MM.1S (cell line): ENCODE results near the gene WFIKKN1.

Source experiments
- DNase-seq: peaks from one replicate; pipeline ENCODE4 v3.0.0-alpha.2; 2015
- H2AFZ ChIP-seq: fragments of 300-600 bp; sonication (generic); 2 replicates; pipeline ENCODE4 v1.6.0; 2016; ENCODE audit warnings: antibody characterized with exemption, low read length
- H3F3A ChIP-seq: fragments of 300-600 bp; sonication (generic); 2 replicates; pipeline ENCODE4 v1.6.1; 2016; ENCODE audit warnings: mild to moderate bottlenecking, antibody characterized with exemption, low read length, moderate library complexity, mixed read lengths; ENCODE audit not compliant: insufficient read depth
- H3K27ac ChIP-seq: fragments of 300-600 bp; sonication (generic); 2 replicates; pipeline ENCODE4 v1.5.1; 2016; ENCODE audit warnings: mild to moderate bottlenecking, low read length
- H3K27me3 ChIP-seq: fragments of 300-600 bp; sonication (generic); replicated peaks from 2 replicates; pipeline ENCODE4 v1.6.0; 2016; ENCODE audit warnings: low read length; ENCODE audit not compliant: insufficient read depth
- H3K36me3 ChIP-seq: fragments of 300-600 bp; sonication (generic); replicated peaks from 2 replicates; pipeline ENCODE4 v1.6.1; 2016; ENCODE audit warnings: mild to moderate bottlenecking, low read length, mixed read lengths; ENCODE audit not compliant: insufficient read depth
- H3K4me1 ChIP-seq: fragments of 300-600 bp; sonication (generic); 2 replicates; pipeline ENCODE4 v1.6.1; 2016; ENCODE audit warnings: low read length, mixed read lengths
- H3K4me2 ChIP-seq: fragments of 300-600 bp; sonication (generic); 2 replicates; pipeline ENCODE4 v1.6.0; 2016; ENCODE audit warnings: low read depth, low read length
- H3K4me3 ChIP-seq: fragments of 300-600 bp; sonication (generic); 2 replicates; pipeline ENCODE4 v1.5.1; 2016; ENCODE audit warnings: low read length, mixed read lengths
- H3K79me2 ChIP-seq: fragments of 300-600 bp; sonication (generic); 2 replicates; pipeline ENCODE4 v1.6.1; 2016; ENCODE audit warnings: mixed run types, low read length, mixed read lengths
- H3K9ac ChIP-seq: fragments of 300-600 bp; sonication (generic); 2 replicates; pipeline ENCODE4 v1.6.1; 2016; ENCODE audit warnings: low read length, mixed read lengths
- H3K9me2 ChIP-seq: fragments of 300-600 bp; sonication (generic); replicated peaks from 2 replicates; pipeline ENCODE4 v1.6.1; 2016; ENCODE audit warnings: mild to moderate bottlenecking, low read length, mixed read lengths; ENCODE audit not compliant: insufficient read depth
- H3K9me3 ChIP-seq: fragments of 300-600 bp; sonication (generic); replicated peaks from 2 replicates; pipeline ENCODE4 v1.6.1; 2016; ENCODE audit warnings: mild to moderate bottlenecking, low read length, mixed read lengths; ENCODE audit not compliant: insufficient read depth
- H4K20me1 ChIP-seq: fragments of 300-600 bp; sonication (generic); 2 replicates; pipeline ENCODE4 v1.6.1; 2016; ENCODE audit warnings: mild to moderate bottlenecking, low read length, moderate library complexity, mixed read lengths; ENCODE audit not compliant: insufficient read depth
- CTCF ChIP-seq: fragments of 300-600 bp; sonication (generic); IDR thresholded peaks from 2 replicates; pipeline ENCODE4 v1.5.1; 2016; ENCODE audit warnings: antibody characterized with exemption, low read length, mixed read lengths
- EZH2 ChIP-seq: fragments of 300-600 bp; sonication (generic); optimal IDR thresholded peaks from 2 replicates; pipeline ENCODE3; 2017; ENCODE audit warnings: low read depth, mild to moderate bottlenecking, antibody characterized with exemption, low read length, mixed read lengths
- EZH2phosphoT487 ChIP-seq: fragments of 300-600 bp; sonication (generic); IDR thresholded peaks from 2 replicates; pipeline ENCODE4 v1.6.1; 2018; ENCODE audit warnings: antibody characterized with exemption, low read length

WFIKKN1 gene

GRCh38 chr16:642189-643049, 11.6 kb downstream of the WFIKKN1 start:
- TF ChIP-seq EZH2: no peak
- no peak for TF ChIP-seq EZH2phosphoT487
- TF ChIP-seq CTCF: no peak
- H3K9me3 ChIP-seq: no peaks in the 10 kb centered on the region
- H3K4me1 ChIP-seq: 0 out of 2 replicates have a peak, but pooled peaks cover 12% of the 10 kb centered on the region
- peak; percentile 79 for DNase-seq
- peak overlapping the region; percentile 96 for H3K4me3 ChIP-seq
- no peaks in the 10 kb centered on the region for H3K27me3 ChIP-seq
- H3K36me3 ChIP-seq: no peaks in the 10 kb centered on the region
- H3K4me2 ChIP-seq: peak overlapping the region; percentile 99
- no peak overlapping the region for H2AFZ ChIP-seq
- peaks cover 62% of the 10 kb centered on the region for H3K79me2 ChIP-seq
- H4K20me1 ChIP-seq: no peaks in the 10 kb centered on the region
- no peaks in the 10 kb centered on the region for H3K9me2 ChIP-seq
- peaks cover 21% of the 10 kb centered on the region for H3F3A ChIP-seq
- peak overlapping the region; percentile 95 for H3K9ac ChIP-seq
- peak overlapping the region; percentile 71; the same call in 1 of the 2 replicates for H3K27ac ChIP-seq

GRCh38 chr16:643050-643368, 12.2 kb downstream of the WFIKKN1 start:
- Histone ChIP-seq H3K79me2 (peaks cover 68% of the 10 kb centered on the region), H3K4me1 (0 out of 2 replicates have a peak, but pooled peaks cover 14% of the 10 kb centered on the region), H3K4me3 (peak overlapping the region; percentile 96), H3K9me3 (no peaks in the 10 kb centered on the region), H3K27ac (peak overlapping the region; percentile 60; the same call in 1 of the 2 replicates), H3K4me2 (peak overlapping the region; percentile 99), H3F3A (peaks cover 27% of the 10 kb centered on the region), H3K36me3 (no peaks in the 10 kb centered on the region), H3K9me2 (no peaks in the 10 kb centered on the region), H3K27me3 (no peaks in the 10 kb centered on the region), H3K9ac (peak overlapping the region; percentile 95), H4K20me1 (no peaks in the 10 kb centered on the region), H2AFZ (no peak overlapping the region)
- DNase-seq: no peak
- TF ChIP-seq CTCF: no peak
- TF ChIP-seq EZH2: no peak
- no peak for TF ChIP-seq EZH2phosphoT487

- no peaks in the 10 kb centered on the region for H3K27me3 ChIP-seq
- H3K9ac ChIP-seq: no peak overlapping the region
- H3K9me2 ChIP-seq: no peaks in the 10 kb centered on the region
- H3F3A ChIP-seq: peaks cover 34% of the 10 kb centered on the region
- H3K4me3 ChIP-seq: no peak overlapping the region
- peaks cover 78% of the 10 kb centered on the region for H3K79me2 ChIP-seq
- no peaks in the 10 kb centered on the region for H4K20me1 ChIP-seq
- DNase-seq: no peak
- no peak overlapping the region for H3K4me2 ChIP-seq
- no peak overlapping the region for H3K27ac ChIP-seq
- no peak for TF ChIP-seq CTCF
- TF ChIP-seq EZH2: no peak
- no peak for TF ChIP-seq EZH2phosphoT487
- H3K4me1 ChIP-seq: 0 out of 2 replicates have a peak, but pooled peaks cover 8% of the 10 kb centered on the region
- H3K36me3 ChIP-seq: no peaks in the 10 kb centered on the region
- H3K9me3 ChIP-seq: no peaks in the 10 kb centered on the region
- H2AFZ ChIP-seq: no peak overlapping the region
Measured at GRCh38 chr16:644556-644955, 13.8 kb downstream of the WFIKKN1 start.
